Suprapubic skin (tissue), 3 donors: ENCODE data around the gene RCL1.

Source experiments
- POLR2A ChIP-seq, 2 donors: fragments of 450-650 bp; IDR thresholded peaks; one replicate each; pipeline ENCODE4 v1.6.1; 2017; ENCODE audit warnings: antibody characterized with exemption in 2 of 2, mild to moderate bottlenecking in 2 of 2, moderate library complexity in 2 of 2
- TF ChIP-seq, protein P1 (sequence below), 2 donors: fragments of 200-600 bp in 1 of 2; fragments of 450-650 bp in 1 of 2; sonication (generic) in 1 of 2; IDR thresholded peaks; one replicate each; pipeline ENCODE4 v1.5.1; 2016 to 2019; ENCODE audit warnings: antibody characterized with exemption in 2 of 2, mild to moderate bottlenecking in 1 of 2, moderate library complexity in 1 of 2

GRCh38 chr9:4861736-4862451 lies 69.2 kb downstream of the RCL1 start:
- no peak for TF ChIP-seq POLR2A (IDR thresholded peaks at IDR 0.05)
- TF ChIP-seq, protein P1, sequence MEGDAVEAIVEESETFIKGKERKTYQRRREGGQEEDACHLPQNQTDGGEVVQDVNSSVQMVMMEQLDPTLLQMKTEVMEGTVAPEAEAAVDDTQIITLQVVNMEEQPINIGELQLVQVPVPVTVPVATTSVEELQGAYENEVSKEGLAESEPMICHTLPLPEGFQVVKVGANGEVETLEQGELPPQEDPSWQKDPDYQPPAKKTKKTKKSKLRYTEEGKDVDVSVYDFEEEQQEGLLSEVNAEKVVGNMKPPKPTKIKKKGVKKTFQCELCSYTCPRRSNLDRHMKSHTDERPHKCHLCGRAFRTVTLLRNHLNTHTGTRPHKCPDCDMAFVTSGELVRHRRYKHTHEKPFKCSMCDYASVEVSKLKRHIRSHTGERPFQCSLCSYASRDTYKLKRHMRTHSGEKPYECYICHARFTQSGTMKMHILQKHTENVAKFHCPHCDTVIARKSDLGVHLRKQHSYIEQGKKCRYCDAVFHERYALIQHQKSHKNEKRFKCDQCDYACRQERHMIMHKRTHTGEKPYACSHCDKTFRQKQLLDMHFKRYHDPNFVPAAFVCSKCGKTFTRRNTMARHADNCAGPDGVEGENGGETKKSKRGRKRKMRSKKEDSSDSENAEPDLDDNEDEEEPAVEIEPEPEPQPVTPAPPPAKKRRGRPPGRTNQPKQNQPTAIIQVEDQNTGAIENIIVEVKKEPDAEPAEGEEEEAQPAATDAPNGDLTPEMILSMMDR (IDR thresholded peaks at IDR 0.05): no peak
